ENCODE results near the gene NOC2L.
A peak's percentile ranks its signal among the peaks of the same experiment; 100 is the strongest.
"Not testable (repeated sequence)": the region's sequence is repeated elsewhere in the genome, so short reads cannot be mapped to it uniquely, and the experiment has no call there.

Gene NOC2L

GRCh38 chr1:960363-961131, 1.5 kb upstream of the NOC2L start, which contains the start of gene KLHL17:
KLHL17 (plus strand) TSS chr1:960584; CDS start chr1:960694, 110 bp downstream.
- peak; percentile 85 for DNase-seq

- DNase-seq, result no peak
These were observed 791 bp upstream of the NOC2L start for GRCh38 chr1:959731-960362.

GRCh38 chr1:956636-957035, 2.4 kb downstream of the NOC2L start:
- DNase-seq, result no peak

GRCh38 chr1:955474-955873, 3.6 kb downstream of the NOC2L start:
- no peak for DNase-seq

- DNase-seq, result no peak
These were observed 4.1 kb downstream of the NOC2L start for GRCh38 chr1:954927-955326.

GRCh38 chr1:953524-954320, 5.3 kb downstream of the NOC2L start:
- no peak for DNase-seq

GRCh38 chr1:952603-953002, 6.5 kb downstream of the NOC2L start:
- no peak for DNase-seq

- DNase-seq, result no peak
These were observed 6.9 kb downstream of the NOC2L start for GRCh38 chr1:952201-952600.

- DNase-seq, result no peak
These were observed 7.7 kb downstream of the NOC2L start for GRCh38 chr1:951364-951763.

- DNase-seq, result no peak
These were observed 8.2 kb downstream of the NOC2L start for GRCh38 chr1:950881-951280.

- DNase-seq, result no peak
These were observed 8.8 kb downstream of the NOC2L start for GRCh38 chr1:950268-950667.

- no peak for DNase-seq
These were observed 11.1 kb downstream of the NOC2L start for GRCh38 chr1:947958-948357.

- not testable (repeated sequence) for DNase-seq
These were observed 12.2 kb downstream of the NOC2L start for GRCh38 chr1:946811-947210.

- no peak for DNase-seq
These were observed 13.1 kb downstream of the NOC2L start for GRCh38 chr1:945688-946556.

- DNase-seq, result no peak
These were observed 14.4 kb downstream of the NOC2L start for GRCh38 chr1:944341-945325.

GRCh38 chr1:943545-944340, 15.3 kb downstream of the NOC2L start:
- no peak for DNase-seq

- no peak for DNase-seq
These were observed 16.1 kb downstream of the NOC2L start for GRCh38 chr1:942864-943533.

GRCh38 chr1:942411-942821, 16.6 kb downstream of the NOC2L start:
- DNase-seq, result no peak

GRCh38 chr1:941588-942383, 17.3 kb downstream of the NOC2L start:
- no peak for DNase-seq

Data from CD4-positive, alpha-beta T cell treated with Interleukin-17A for 4 hours (primary cell).